Astrocyte (in vitro differentiated cells and primary cell): ENCODE data around the gene FN3KRP. TPM values are rescaled to one million over a fixed set of nuclear protein-coding genes. Genes with fewer than 3 reads are reported as not detected.
"Not testable (repeated sequence)": the region's sequence is repeated elsewhere in the genome, so short reads cannot be mapped to it uniquely, and the experiment has no call there.

Experiments used
- DNase-seq: peaks from one replicate; pipeline ENCODE4 v3.0.0-alpha.2; 2010; ENCODE audit warnings: low read depth
- FAIRE-seq: peaks from 2 replicates; lab custom pipeline; 2011; peaks lifted over from hg19 to GRCh38; lab: Jason Lieb, UNC
- H2AFZ ChIP-seq: 2 replicates; pipeline ENCODE4 v1.6.0; 2012; ENCODE audit warnings: low read depth, low read length, inconsistent platforms
- H3K27ac ChIP-seq: 2 replicates; pipeline ENCODE4 v1.5.1; 2011; ENCODE audit warnings: low read depth, low read length, inconsistent platforms
- H3K27me3 ChIP-seq: 2 replicates; pipeline ENCODE4 v1.6.0; 2011; ENCODE audit warnings: low read length, inconsistent platforms; ENCODE audit not compliant: insufficient read depth
- H3K36me3 ChIP-seq: 2 replicates; pipeline ENCODE4 v1.5.1; 2011; ENCODE audit warnings: low read length, inconsistent platforms; ENCODE audit not compliant: insufficient read depth
- H3K4me1 ChIP-seq: 2 replicates; pipeline ENCODE4 v1.5.1; 2011; ENCODE audit warnings: low read length, inconsistent platforms; ENCODE audit not compliant: insufficient read depth
- H3K4me2 ChIP-seq: 2 replicates; pipeline ENCODE4 v1.6.0; 2012; ENCODE audit warnings: low read length, inconsistent platforms
- H3K4me3 ChIP-seq: 2 replicates; pipeline ENCODE4 v1.5.1; 2011; ENCODE audit warnings: low read depth, mild to moderate bottlenecking, low read length, inconsistent platforms; ENCODE audit not compliant: insufficient read depth
- H3K79me2 ChIP-seq: 2 replicates; pipeline ENCODE4 v1.6.0; 2012; ENCODE audit warnings: mild to moderate bottlenecking, low read length, inconsistent platforms; ENCODE audit not compliant: insufficient read depth
- H3K9ac ChIP-seq: 2 replicates; pipeline ENCODE4 v1.6.0; 2012; ENCODE audit warnings: mild to moderate bottlenecking, low read length, inconsistent platforms
- H3K9me3 ChIP-seq: 2 replicates; pipeline ENCODE4 v1.5.1; 2012; ENCODE audit warnings: low read depth, mild to moderate bottlenecking, low read length, inconsistent platforms; ENCODE audit not compliant: insufficient read depth
- H4K20me1 ChIP-seq: 2 replicates; pipeline ENCODE4 v1.6.0; 2012; ENCODE audit warnings: low read length, inconsistent platforms; ENCODE audit not compliant: insufficient read depth
- H3K27ac Mint-ChIP-seq: one replicate; pipeline ENCODE4 v1.8.0; 2021; ENCODE audit warnings: mild to moderate bottlenecking, mixed read lengths; ENCODE audit not compliant: unreplicated experiment
- H3K27me3 Mint-ChIP-seq: one replicate; pipeline ENCODE4 v1.8.0; 2021; ENCODE audit warnings: low read depth, mixed read lengths; ENCODE audit not compliant: unreplicated experiment
- H3K36me3 Mint-ChIP-seq: one replicate; pipeline ENCODE4 v1.8.0; 2021; ENCODE audit warnings: low read depth, mixed read lengths; ENCODE audit not compliant: unreplicated experiment
- H3K4me1 Mint-ChIP-seq: one replicate; pipeline ENCODE4 v1.8.0; 2021; ENCODE audit warnings: low read depth, mixed read lengths; ENCODE audit not compliant: unreplicated experiment
- H3K4me3 Mint-ChIP-seq: one replicate; pipeline ENCODE4 v1.8.0; 2021; ENCODE audit warnings: mild to moderate bottlenecking, moderate library complexity, mixed read lengths; ENCODE audit not compliant: unreplicated experiment
- H3K9me3 Mint-ChIP-seq: one replicate; pipeline ENCODE4 v1.8.0; 2021; ENCODE audit warnings: mild to moderate bottlenecking, mixed read lengths; ENCODE audit not compliant: unreplicated experiment
- EZH2 ChIP-seq: IDR thresholded peaks from 2 replicates; pipeline ENCODE4 v1.6.1; 2012; ENCODE audit warnings: mild to moderate bottlenecking, low read length, inconsistent platforms; ENCODE audit not compliant: insufficient read depth
- total RNA-seq: library from RNA; stranded (reverse); gene quantifications from 2 replicates; pipeline ENCODE4 v1.2.1, GENCODE V29; 2021
- TF ChIP-seq, protein P1 (sequence below): IDR thresholded peaks from 2 replicates; pipeline ENCODE4 v1.5.1; 2011; ENCODE audit warnings: low read depth, mild to moderate bottlenecking, inconsistent platforms, low read length, moderate library complexity; ENCODE audit not compliant: insufficient read depth

Gene FN3KRP
- total RNA-seq, 1 donor from 2014 or later = 14.8 TPM

DNA sequence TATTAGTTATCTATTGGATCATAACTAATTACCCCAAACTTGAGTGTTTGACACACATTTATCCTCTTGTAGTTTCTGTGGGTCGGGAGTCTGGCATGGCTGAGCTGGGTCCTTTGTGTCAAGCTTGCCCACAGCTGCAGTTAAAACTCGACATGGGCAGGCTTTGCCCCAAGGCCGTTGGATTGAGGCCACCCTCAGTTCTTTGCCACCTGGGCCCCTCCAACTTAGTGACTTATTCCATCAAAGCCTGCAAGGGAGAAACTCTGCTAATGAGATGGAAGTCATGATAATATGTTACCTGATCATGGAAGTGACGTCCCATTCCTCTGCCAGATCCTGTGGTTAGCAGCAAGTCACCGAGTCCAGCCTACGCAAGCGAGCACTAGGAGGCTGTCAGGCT is 52.5 kb downstream of the FN3KRP start:
- Histone ChIP-seq H3K27me3 (no peaks in the 10 kb centered on the region), H3K79me2 (no peaks in the 10 kb centered on the region), H3K27ac (no peak overlapping the region), H3K9ac (no peak overlapping the region), H3K9me3 (no peaks in the 10 kb centered on the region), H4K20me1 (no peaks in the 10 kb centered on the region), H2AFZ (no peak overlapping the region), H3K36me3 (peaks cover 9% of the 10 kb centered on the region), H3K4me3 (no peak overlapping the region), H3K4me1 (no peaks in the 10 kb centered on the region), H3K4me2 (no peak overlapping the region)
- no peak for DNase-seq
- peaks cover 4% of the 10 kb centered on the region for H3K4me1 Mint-ChIP-seq
- no peak overlapping the region for H3K4me3 Mint-ChIP-seq
- no peaks in the 10 kb centered on the region for H3K27me3 Mint-ChIP-seq
- H3K27ac Mint-ChIP-seq = no peak overlapping the region
- H3K9me3 Mint-ChIP-seq = no peaks in the 10 kb centered on the region
- TF ChIP-seq, protein P1, sequence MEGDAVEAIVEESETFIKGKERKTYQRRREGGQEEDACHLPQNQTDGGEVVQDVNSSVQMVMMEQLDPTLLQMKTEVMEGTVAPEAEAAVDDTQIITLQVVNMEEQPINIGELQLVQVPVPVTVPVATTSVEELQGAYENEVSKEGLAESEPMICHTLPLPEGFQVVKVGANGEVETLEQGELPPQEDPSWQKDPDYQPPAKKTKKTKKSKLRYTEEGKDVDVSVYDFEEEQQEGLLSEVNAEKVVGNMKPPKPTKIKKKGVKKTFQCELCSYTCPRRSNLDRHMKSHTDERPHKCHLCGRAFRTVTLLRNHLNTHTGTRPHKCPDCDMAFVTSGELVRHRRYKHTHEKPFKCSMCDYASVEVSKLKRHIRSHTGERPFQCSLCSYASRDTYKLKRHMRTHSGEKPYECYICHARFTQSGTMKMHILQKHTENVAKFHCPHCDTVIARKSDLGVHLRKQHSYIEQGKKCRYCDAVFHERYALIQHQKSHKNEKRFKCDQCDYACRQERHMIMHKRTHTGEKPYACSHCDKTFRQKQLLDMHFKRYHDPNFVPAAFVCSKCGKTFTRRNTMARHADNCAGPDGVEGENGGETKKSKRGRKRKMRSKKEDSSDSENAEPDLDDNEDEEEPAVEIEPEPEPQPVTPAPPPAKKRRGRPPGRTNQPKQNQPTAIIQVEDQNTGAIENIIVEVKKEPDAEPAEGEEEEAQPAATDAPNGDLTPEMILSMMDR = no peak
- no peak for TF ChIP-seq EZH2
- peaks cover 15% of the 10 kb centered on the region for H3K36me3 Mint-ChIP-seq
- FAIRE-seq = no peak

DNA sequence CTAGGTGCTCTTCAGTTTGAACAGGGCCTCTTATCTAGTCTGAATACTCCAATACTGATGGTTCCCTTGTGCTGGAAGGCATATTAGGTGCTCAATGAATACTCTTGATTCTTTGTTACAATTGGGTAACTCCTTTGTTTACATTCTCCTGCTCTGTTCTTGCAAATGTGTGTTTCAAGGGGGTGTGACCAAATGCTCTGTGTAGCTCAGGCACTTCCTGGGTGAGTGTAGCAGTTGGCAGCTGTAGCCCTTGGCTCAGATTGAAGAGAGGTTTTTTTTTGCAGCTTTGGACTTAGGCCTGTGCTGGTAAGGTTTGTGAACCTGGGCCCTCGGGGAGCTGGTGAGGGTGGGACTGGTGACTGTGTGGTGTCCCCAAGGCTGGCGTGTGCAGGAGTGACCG is 55.5 kb downstream of the FN3KRP start:
- Histone ChIP-seq H4K20me1 (peaks cover 11% of the 10 kb centered on the region), H3K79me2 (no peaks in the 10 kb centered on the region), H3K4me2 (no peak overlapping the region), H3K4me1 (no peaks in the 10 kb centered on the region), H3K27ac (no peak overlapping the region), H3K36me3 (peaks cover 12% of the 10 kb centered on the region), H3K9me3 (no peaks in the 10 kb centered on the region), H2AFZ (no peak overlapping the region), H3K9ac (no peak overlapping the region), H3K27me3 (no peaks in the 10 kb centered on the region), H3K4me3 (no peak overlapping the region)
- FAIRE-seq (no peak), DNase-seq (peak; percentile 32)
- H3K9me3 Mint-ChIP-seq = no peaks in the 10 kb centered on the region
- peaks cover 17% of the 10 kb centered on the region for H3K36me3 Mint-ChIP-seq
- H3K27me3 Mint-ChIP-seq = no peaks in the 10 kb centered on the region
- no peak for TF ChIP-seq EZH2
- TF ChIP-seq, protein P1 = no peak
- peaks cover 4% of the 10 kb centered on the region for H3K4me1 Mint-ChIP-seq
- H3K4me3 Mint-ChIP-seq = no peak overlapping the region
- H3K27ac Mint-ChIP-seq = no peak overlapping the region

DNA sequence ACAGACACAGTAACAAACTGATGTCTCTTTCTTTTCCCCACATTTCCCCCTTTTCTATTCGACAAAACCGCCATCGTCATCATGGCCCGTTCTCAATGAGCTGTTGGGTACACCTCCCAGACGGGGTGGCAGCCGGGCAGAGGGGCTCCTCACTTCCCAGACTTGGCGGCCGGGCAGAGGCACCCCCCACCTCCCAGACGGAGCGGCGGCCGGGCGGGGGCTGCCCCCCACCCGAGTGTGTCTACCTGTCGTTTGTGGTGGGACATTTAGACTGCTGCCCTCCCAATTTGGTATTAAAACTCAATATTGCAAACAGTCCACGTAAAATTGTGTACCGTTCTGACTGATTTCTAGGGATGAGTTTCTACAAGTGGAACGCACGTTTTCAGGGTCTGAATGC is 58.0 kb downstream of the FN3KRP start:
- H3K27me3 Mint-ChIP-seq, H3K4me3 ChIP-seq, H3K36me3 Mint-ChIP-seq: not testable (repeated sequence)

More for the DNA sequence above, 58.0 kb downstream of the FN3KRP start:
- DNase-seq, H3K27ac Mint-ChIP-seq, H3K4me3 Mint-ChIP-seq, H3K4me1 Mint-ChIP-seq, H3K79me2 ChIP-seq, FAIRE-seq, H3K9ac ChIP-seq, H3K9me3 ChIP-seq, H3K27me3 ChIP-seq, H3K9me3 Mint-ChIP-seq, H3K4me1 ChIP-seq, H3K36me3 ChIP-seq, H3K27ac ChIP-seq, H2AFZ ChIP-seq: not testable (repeated sequence)
- H4K20me1 ChIP-seq = peaks cover 11% of the 10 kb centered on the region
- H3K4me2 ChIP-seq = peak overlapping the region; percentile 36
